Adrenal gland (tissue), 12 donors: ENCODE data around the gene FAU. TPM values are rescaled to one million over a fixed set of nuclear protein-coding genes. Genes with fewer than 3 reads are reported as not detected.
"Not testable (repeated sequence)": the region's sequence is repeated elsewhere in the genome, so short reads cannot be mapped to it uniquely, and the experiment has no call there.

ENCODE experiments used
- DNase-seq, 7 donors: peaks; one replicate each; pipeline ENCODE4 v3.0.0-alpha.2; 2019 to 2020
- H3K27ac ChIP-seq, 5 donors: fragments of 200-600 bp; sonication (generic) in 4 of 5; 1 replicate in 3 of 5; 2 replicates in 2 of 5; pipeline versions ENCODE4 v1.5.1 to v1.8.0; 2016 to 2020; ENCODE audit warnings: mild to moderate bottlenecking in 1 of 5
- H3K27me3 ChIP-seq: fragments of 200-600 bp; 2 replicates; pipeline ENCODE4 v1.8.0; 2021
- H3K36me3 ChIP-seq, 2 donors: fragments of 200-600 bp; replicated peaks in 1 of 2; 1 replicate in 1 of 2; 2 replicates in 1 of 2; pipeline versions ENCODE4 v1.5.1 to v1.8.0; 2018 to 2022
- H3K4me1 ChIP-seq, 2 donors: fragments of 200-600 bp; replicated peaks in 1 of 2; 1 replicate in 1 of 2; 2 replicates in 1 of 2; pipeline versions ENCODE4 v1.5.1 to v1.8.0; 2018 to 2021
- H3K4me3 ChIP-seq, 4 donors: fragments of 200-600 bp; sonication (generic) in 3 of 4; one replicate each; pipeline ENCODE4 v1.5.1; 2016 to 2018
- H3K9me3 ChIP-seq, 3 donors: fragments of 200-600 bp; sonication (generic) in 1 of 3; replicated peaks in 1 of 3; 1 replicate in 2 of 3; 2 replicates in 1 of 3; pipeline versions ENCODE4 v1.5.1 to v1.8.0; 2016 to 2021
- CTCF ChIP-seq, 6 experiments: fragments of 450-650 bp in 4 of 6; fragments of 200-600 bp in 2 of 6; sonication (generic) in 1 of 6; IDR thresholded peaks; 1 replicate in 5 of 6; 2 replicates in 1 of 6; pipeline versions ENCODE4 v1.5.1 to v1.8.0; 2016 to 2021; ENCODE audit warnings: antibody characterized with exemption in 6 of 6, mild to moderate bottlenecking in 2 of 6, moderate library complexity in 1 of 6
- POLR2A ChIP-seq, 2 donors: fragments of 450-650 bp; IDR thresholded peaks; one replicate each; pipeline ENCODE4 v1.6.1; 2017; ENCODE audit warnings: antibody characterized with exemption in 2 of 2, mild to moderate bottlenecking in 2 of 2, moderate library complexity in 1 of 2
- WGBS, 4 donors: extraction: QIAGEN DNeasy Blood & Tissue Kit in 2 of 4; methylation state at CpG; one replicate each; pipeline versions ENCODE4 v1.1.5 to v1.1.7; 2013 to 2017; 5-methylcytosine and 5-hydroxymethylcytosine counted together
- intact Hi-C, 2 donors: fragments of 100-400 bp; cut with DNase I; formaldehyde crosslinking; loops; one replicate each; pipeline versions ENCODE4 v1.14.1 to v1.15.0; 2022 to 2023
- polyA plus RNA-seq, 3 donors: library from polyadenylated mRNA; stranded (reverse); fragments of 200-250 nt in 2 of 3; fragments of 350-450 nt in 1 of 3; fragmentation: Illumina TruSeq in 1 of 3; extraction: RNeasy Lipid Tissue Mini Kit (QIAGEN cat#74804) in 1 of 3; gene quantifications; one replicate each; pipeline ENCODE4 v1.2.3, GENCODE V29; 2013 to 2014
- total RNA-seq, 9 donors: library from RNA; depleted of rRNA in 4 of 9; stranded (reverse); fragments of >200 nt in 4 of 9; fragments of 120-200 nt in 1 of 9; fragmentation: NEBNext Ultra II Directional in 1 of 9; extraction: Animal tissue kit (Norgen Biotek cat#: 25700) in 1 of 9; gene quantifications; one replicate each; pipeline versions ENCODE4 v1.1.0 to v1.2.4, GENCODE V29; 2013 to 2023
- donor health status: healthy with polysubstance abuse.
- donor health status: Bipolar disorder and iron deficiency.
- donor health status: DM: yes; HTN: yes; CAD: no.
- donor health status: DM: no; HTN: no; CAD: no.
- donor health status: DM: no; HTN: no; CAD: no.
- donor health status: DM: yes; HTN: yes; CAD: no.

FAU gene
- total and polyA plus RNA-seq, 12 donors: 361 to 2,488 (median 1,029) TPM

- Histone ChIP-seq H3K36me3 (no peaks in the 10 kb centered on the region), H3K4me1 (peaks cover 0 to 17% of the 10 kb centered on the region in 2 donors), H3K9me3 (no peaks in the 10 kb centered on the region), H3K27ac (peak overlapping the region in 4 of 5 donors; percentile 4 to 82 (median 70)), H3K4me3 (no peak overlapping the region), H3K27me3 (no peaks in the 10 kb centered on the region)
- DNase-seq: peak; percentile 93 to 99 (median 99)
- peak in 5 of 6 experiments; percentile 8 to 42 (median 14) for TF ChIP-seq CTCF (IDR thresholded peaks at IDR 0.05)
- TF ChIP-seq POLR2A (IDR thresholded peaks at IDR 0.05): peak in 1 of 2 donors; percentile 52
- intact Hi-C loops: no loop called here
- 10 to 28% (median 13%) methylated on average over 8 to 12 of the region's 12 CpGs for WGBS, 4 donors
Observed at GRCh38 chr11:65150509-65151299, 28.8 kb upstream of the FAU start.

GRCh38 chr11:65150131-65150508 lies 28.2 kb upstream of the FAU start:
- H3K36me3 ChIP-seq, H3K4me3 ChIP-seq, H3K9me3 ChIP-seq, DNase-seq, H3K27me3 ChIP-seq, intact Hi-C loops: not testable (repeated sequence)
- peak overlapping the region in 4 of 5 donors; percentile 4 to 82 (median 70) for H3K27ac ChIP-seq
- 65 to 78% (median 71%) methylated on average over 10 of the region's 10 CpGs for WGBS, 4 donors
- peaks cover 0 to 17% of the 10 kb centered on the region in 2 donors for H3K4me1 ChIP-seq

- no peak overlapping the region for H3K27ac ChIP-seq
- intact Hi-C loops: loop anchor here in 1 of 2 donors (10.0 kb wide), 1 partner anchor 624 kb away; no protein-coding TSS in a partner anchor
- no peak overlapping the region for H3K4me3 ChIP-seq
- H3K4me1 ChIP-seq: peaks cover 0 to 17% of the 10 kb centered on the region in 2 donors
- WGBS, 4 donors: 84 to 92% (median 86%) methylated on average over 3 to 5 of the region's 5 CpGs
- no peaks in the 10 kb centered on the region for H3K9me3 ChIP-seq
- TF ChIP-seq POLR2A (IDR thresholded peaks at IDR 0.05): no peak
- no peak for TF ChIP-seq CTCF (IDR thresholded peaks at IDR 0.05)
- DNase-seq: no peak
- no peaks in the 10 kb centered on the region for H3K27me3 ChIP-seq
- H3K36me3 ChIP-seq: no peaks in the 10 kb centered on the region
Observed at GRCh38 chr11:65148657-65149056, 26.7 kb upstream of the FAU start.

GRCh38 chr11:65147352-65148075 lies 25.6 kb upstream of the FAU start:
- no peak overlapping the region for H3K27ac ChIP-seq
- intact Hi-C loops: loop anchor here in 1 of 2 donors (10.0 kb wide), 1 partner anchor 623 kb away; no protein-coding TSS in a partner anchor
- H3K27me3 ChIP-seq: no peaks in the 10 kb centered on the region
- no peak for TF ChIP-seq CTCF (IDR thresholded peaks at IDR 0.05)
- TF ChIP-seq POLR2A (IDR thresholded peaks at IDR 0.05): no peak
- peaks cover 0 to 17% of the 10 kb centered on the region in 2 donors for H3K4me1 ChIP-seq
- no peak overlapping the region for H3K4me3 ChIP-seq
- 73 to 81% (median 75%) methylated on average over 2 of the region's 2 CpGs for WGBS, 4 donors
- no peak for DNase-seq
- H3K9me3 ChIP-seq: no peaks in the 10 kb centered on the region
- no peaks in the 10 kb centered on the region for H3K36me3 ChIP-seq
